OCI-LY1 (cell line): ENCODE measurements around the gene KATNIP.

Experiments
- EZH2 ChIP-seq: fragments of 200-600 bp; sonication (generic), shearing (Covaris generic); IDR thresholded peaks from 2 replicates; pipeline ENCODE4 v1.8.0; 2017; ENCODE audit warnings: borderline replicate concordance, mixed run types, mild to moderate bottlenecking, antibody characterized with exemption, low read length, moderate library complexity, mixed read lengths
- TF ChIP-seq, protein P1 (sequence below): fragments of 200-600 bp; sonication (generic), shearing (Covaris generic); IDR thresholded peaks from 2 replicates; pipeline ENCODE4 v1.5.1; 2017; ENCODE audit warnings: mild to moderate bottlenecking, antibody characterized with exemption, low read length, moderate library complexity, mixed read lengths

DNA sequence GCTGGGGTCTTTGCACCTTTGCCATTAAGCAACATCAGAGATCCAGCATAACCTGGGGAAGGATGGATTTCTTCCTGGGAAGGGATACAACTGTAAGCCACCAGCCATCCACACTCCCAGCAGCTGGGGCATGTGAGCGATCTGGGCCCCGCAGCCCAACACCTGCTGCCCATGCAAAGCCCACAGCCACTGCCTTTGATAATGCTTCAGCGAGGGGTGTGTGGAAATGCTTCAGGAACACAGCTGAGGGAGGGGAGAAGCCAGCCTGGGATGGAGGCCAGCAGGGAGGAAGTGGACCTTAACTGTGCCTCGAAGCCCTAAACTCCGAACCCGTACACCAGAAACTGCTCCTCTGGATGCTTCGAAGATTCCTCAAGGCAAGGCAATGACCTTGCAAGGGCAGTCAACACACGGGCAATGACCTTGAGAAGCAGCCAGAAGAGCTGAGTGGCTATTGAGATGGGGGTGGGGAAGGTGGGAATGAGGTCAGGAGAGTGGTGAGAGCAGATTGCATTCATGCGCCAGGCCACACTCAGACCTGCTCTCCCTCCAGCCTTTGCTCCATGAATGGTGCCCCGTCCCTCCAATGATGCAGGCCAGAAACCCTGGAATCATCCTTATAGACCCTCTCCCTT lies 49.1 kb downstream of the KATNIP start:
- TF ChIP-seq EZH2 = no peak
- TF ChIP-seq, protein P1, sequence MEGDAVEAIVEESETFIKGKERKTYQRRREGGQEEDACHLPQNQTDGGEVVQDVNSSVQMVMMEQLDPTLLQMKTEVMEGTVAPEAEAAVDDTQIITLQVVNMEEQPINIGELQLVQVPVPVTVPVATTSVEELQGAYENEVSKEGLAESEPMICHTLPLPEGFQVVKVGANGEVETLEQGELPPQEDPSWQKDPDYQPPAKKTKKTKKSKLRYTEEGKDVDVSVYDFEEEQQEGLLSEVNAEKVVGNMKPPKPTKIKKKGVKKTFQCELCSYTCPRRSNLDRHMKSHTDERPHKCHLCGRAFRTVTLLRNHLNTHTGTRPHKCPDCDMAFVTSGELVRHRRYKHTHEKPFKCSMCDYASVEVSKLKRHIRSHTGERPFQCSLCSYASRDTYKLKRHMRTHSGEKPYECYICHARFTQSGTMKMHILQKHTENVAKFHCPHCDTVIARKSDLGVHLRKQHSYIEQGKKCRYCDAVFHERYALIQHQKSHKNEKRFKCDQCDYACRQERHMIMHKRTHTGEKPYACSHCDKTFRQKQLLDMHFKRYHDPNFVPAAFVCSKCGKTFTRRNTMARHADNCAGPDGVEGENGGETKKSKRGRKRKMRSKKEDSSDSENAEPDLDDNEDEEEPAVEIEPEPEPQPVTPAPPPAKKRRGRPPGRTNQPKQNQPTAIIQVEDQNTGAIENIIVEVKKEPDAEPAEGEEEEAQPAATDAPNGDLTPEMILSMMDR = no peak
